ENCODE data around the gene HSPBAP1.

DNA sequence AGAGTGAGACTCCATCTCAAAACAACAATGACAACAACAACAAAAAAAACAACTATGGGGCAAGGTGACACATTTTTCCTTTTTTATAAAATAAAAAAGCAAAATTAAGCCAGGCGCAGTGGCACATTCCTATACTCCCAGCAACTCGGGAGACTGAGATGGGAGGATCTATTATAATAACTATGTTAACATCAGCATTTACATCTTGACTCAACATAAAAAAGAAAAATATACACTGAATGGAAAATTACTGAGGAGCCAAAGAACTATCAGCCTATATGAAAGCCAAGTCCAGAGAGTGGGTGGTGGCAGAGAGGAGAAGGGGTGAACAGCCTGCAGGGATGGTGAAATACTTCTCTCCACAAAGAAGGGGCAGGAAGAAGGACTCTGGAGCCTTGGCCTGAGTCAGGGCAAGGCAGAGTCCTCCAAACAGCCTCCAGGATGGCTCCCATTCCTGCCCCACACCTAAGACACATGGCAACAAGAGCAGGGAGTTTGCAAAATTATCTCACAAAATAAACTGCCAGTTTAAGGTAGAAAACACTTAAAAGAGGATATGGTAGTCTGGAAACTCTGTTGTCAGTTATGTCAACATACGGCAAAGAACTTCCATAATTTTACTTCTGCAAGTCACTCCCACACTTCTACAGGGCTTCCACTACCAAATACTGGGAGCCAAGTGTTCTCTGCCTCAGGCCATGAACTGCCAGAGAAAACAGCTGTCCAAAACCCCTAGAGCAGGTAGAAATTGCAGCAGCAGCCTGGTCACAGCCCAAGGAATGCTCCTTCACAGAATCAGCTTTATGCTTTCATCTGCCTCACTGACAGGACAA lies 25.9 kb downstream of the HSPBAP1 start:
- TF ChIP-seq POLR2AphosphoS5 (IDR thresholded peaks at IDR 0.05): no peak
- no peak for TF ChIP-seq CTCF (IDR thresholded peaks at IDR 0.05)
